Stimulated activated CD4-positive, alpha-beta T cell treated with anti-CD3 and anti-CD28 coated beads, TNF-alpha, amount 100 ng/mL, for 4 hours (primary cell): Measurements from ENCODE around the gene NALCN.

ENCODE experiments used
- DNase-seq, 3 experiments: peaks; one replicate each; pipeline ENCODE4 v3.0.0-alpha.2; 2020; ENCODE audit warnings: low read depth in 3 of 3

Gene NALCN

GRCh38 chr13:101415358-101416174 is 742 bp downstream of the NALCN start:
- DNase-seq, result no peak

GRCh38 chr13:101412076-101412475 is 4.2 kb downstream of the NALCN start:
- DNase-seq, result no peak

- DNase-seq, result no peak
These were observed 7.2 kb downstream of the NALCN start for GRCh38 chr13:101408992-101409656.

GRCh38 chr13:101408154-101408553 is 8.2 kb downstream of the NALCN start:
- no peak for DNase-seq

GRCh38 chr13:101406791-101407190 is 9.5 kb downstream of the NALCN start:
- no peak for DNase-seq

- no peak for DNase-seq
These were observed 15.1 kb downstream of the NALCN start for GRCh38 chr13:101401196-101401595.

- DNase-seq, result no peak
These were observed 16.9 kb downstream of the NALCN start for GRCh38 chr13:101399365-101399764.

GRCh38 chr13:101398920-101399319 is 17.4 kb downstream of the NALCN start:
- no peak for DNase-seq

- DNase-seq, result no peak
These were observed 18.1 kb downstream of the NALCN start for GRCh38 chr13:101398191-101398590.

GRCh38 chr13:101397742-101398141 is 18.6 kb downstream of the NALCN start:
- DNase-seq, result no peak

- DNase-seq, result no peak
These were observed 21.7 kb downstream of the NALCN start for GRCh38 chr13:101394605-101395004.

GRCh38 chr13:101393140-101393539 is 23.2 kb downstream of the NALCN start:
- no peak for DNase-seq

GRCh38 chr13:101390461-101390860 is 25.8 kb downstream of the NALCN start:
- DNase-seq, result no peak

- no peak for DNase-seq
These were observed 31.4 kb downstream of the NALCN start for GRCh38 chr13:101384929-101385328.

GRCh38 chr13:101383595-101383994 is 32.7 kb downstream of the NALCN start:
- DNase-seq, result no peak

- DNase-seq, result no peak
These were observed 33.6 kb downstream of the NALCN start for GRCh38 chr13:101382701-101383100.

GRCh38 chr13:101382086-101382485 is 34.2 kb downstream of the NALCN start:
- DNase-seq, result no peak

- DNase-seq, result no peak
These were observed 55.8 kb downstream of the NALCN start for GRCh38 chr13:101360525-101360924.

GRCh38 chr13:101354895-101355294 is 61.4 kb downstream of the NALCN start:
- DNase-seq, result no peak

GRCh38 chr13:101346942-101347728 is 69.2 kb downstream of the NALCN start:
- no peak for DNase-seq

GRCh38 chr13:101346161-101346560 is 70.1 kb downstream of the NALCN start:
- DNase-seq, result no peak

GRCh38 chr13:101343128-101343787 is 73.0 kb downstream of the NALCN start:
- no peak for DNase-seq
